ENCODE data around the gene INPP5E. TPM values are rescaled to one million over a fixed set of nuclear protein-coding genes. Genes with fewer than 3 reads are reported as not detected.
A peak's percentile ranks its signal among the peaks of the same experiment; 100 is the strongest.

The INPP5E gene
- total and polyA plus RNA-seq, 10 of the 15 experiments (the other 5 are each of a cell fraction or from before 2014, with no cell fraction given) = 0.24 to 16.0 (median 5.3) TPM

DNA sequence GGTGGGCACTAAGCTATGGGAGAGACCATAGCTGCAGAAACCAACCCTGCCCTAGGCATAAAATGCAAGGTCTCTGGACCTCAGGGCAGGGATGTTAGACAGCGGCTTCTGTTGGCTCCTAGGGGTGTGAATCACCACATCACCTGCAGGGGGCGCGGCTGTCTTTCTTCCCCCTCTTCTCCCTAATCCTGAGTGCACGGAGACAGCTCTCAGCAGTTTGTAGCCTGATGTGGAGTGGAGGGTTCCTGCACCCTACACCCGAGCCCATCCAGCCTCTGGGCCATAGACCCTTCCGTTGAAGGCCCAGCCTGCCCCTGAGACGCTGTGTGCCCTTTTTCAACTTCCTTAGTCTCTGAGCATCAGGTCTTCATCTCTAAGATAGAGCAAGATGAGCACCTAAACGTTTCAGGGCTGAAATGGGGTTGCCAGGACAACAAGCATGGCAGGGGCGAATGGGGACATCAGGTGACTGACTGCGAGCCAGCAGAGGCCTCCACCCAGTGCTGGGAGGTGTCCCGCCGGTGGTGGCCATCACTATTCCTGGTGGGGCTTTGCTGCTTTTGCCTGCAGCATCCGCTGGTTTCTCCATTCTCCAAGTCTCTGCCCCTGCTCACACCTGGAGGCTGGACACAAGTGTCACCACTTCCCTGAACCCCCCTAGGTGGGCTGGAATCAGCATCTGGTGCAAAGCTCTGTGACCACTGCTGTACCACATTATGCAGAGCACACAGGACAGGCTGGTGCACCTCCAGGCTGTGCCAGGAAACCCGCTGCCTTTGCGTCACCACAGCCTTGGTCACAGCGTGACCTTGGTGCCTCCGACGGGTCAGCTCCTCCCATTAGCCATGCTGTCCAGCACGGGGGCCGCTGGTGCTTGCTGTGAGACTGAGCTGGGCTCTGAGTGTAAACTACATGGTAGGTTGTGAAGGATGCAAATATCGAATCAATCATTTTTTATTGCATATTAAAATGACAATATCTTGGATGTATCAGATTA lies 45.7 kb upstream of the INPP5E start:
- peak; percentile 40 for ATAC-seq
- Histone ChIP-seq H3K27ac (ENCODE audit: control insufficient read depth, insufficient read depth) (no peak overlapping the region), H3K4me2 (ENCODE audit: control insufficient read depth, insufficient read depth) (no peak overlapping the region), H3K4me1 (ENCODE audit: control insufficient read depth, insufficient read depth, low read length) (peaks cover 6% of the 10 kb centered on the region; the same call in 1 of the 2 replicates), H3K36me3 (ENCODE audit: control insufficient read depth in 2 of 2, insufficient read depth in 2 of 2, low read length in 1 of 2) (no peaks in the 10 kb centered on the region), H3K4me3 (no peak overlapping the region), H3K27me3 (replicated peaks in 1 of 2; ENCODE audit: control insufficient read depth in 2 of 2, insufficient read depth in 2 of 2, low read length in 1 of 2) (no peaks in the 10 kb centered on the region), H3K9ac (ENCODE audit: control insufficient read depth, insufficient read depth, low read length) (no peak overlapping the region), H4K20me1 (ENCODE audit: control insufficient read depth, insufficient read depth) (no peaks in the 10 kb centered on the region; the same call in 1 of the 2 replicates), H3K79me2 (ENCODE audit: control insufficient read depth, insufficient read depth, low read length) (peaks cover 21% of the 10 kb centered on the region), H2AFZ (ENCODE audit: control insufficient read depth, low read depth, low read length) (no peak overlapping the region), H3K9me3 (replicated peaks; ENCODE audit: control insufficient read depth, insufficient read depth, low read length) (no peaks in the 10 kb centered on the region)
- RAD21 ChIA-PET (ENCODE audit: unreplicated experiment) = interaction anchor here (0.9 to 7.8 kb wide), 10 partner anchors 54 to 215 kb away, joined by 3 to 126 read pairs (median 4); no protein-coding TSS in a partner anchor
- BruUV-seq (replicated peaks) = no TSS peak
- 11% methylated on average over 21 of the region's 21 CpGs for WGBS (ENCODE audit: insufficient coverage, insufficient replicate concordance, low lambda C conversion rate, missing lambda C conversion rate)
- intact Hi-C loops (cut with micrococcal nuclease; ENCODE audit: unreplicated experiment) (loop anchor here (1.0 to 5.0 kb wide), 3 partner anchors 62 to 202 kb away; partner anchors contain the start of genes AGPAT2 and NOTCH1), in situ Hi-C loops (cut with MboI) (no loop called here)
- CTCF ChIA-PET = interaction anchor here (0.6 to 9.0 kb wide), 24 partner anchors 14 to 244 kb away, joined by 3 to 223 read pairs (median 4); no protein-coding TSS in a partner anchor
- TF ChIP-seq RUNX3 (IDR thresholded peaks at IDR 0.05; ENCODE audit: low read length) = peak; percentile 20; the same call in 1 of the 2 replicates
- peak; percentile 72 for TF ChIP-seq RAD21 (IDR thresholded peaks at IDR 0.05; ENCODE audit: insufficient read depth, low read depth, low read length)
- TF ChIP-seq, protein P1, sequence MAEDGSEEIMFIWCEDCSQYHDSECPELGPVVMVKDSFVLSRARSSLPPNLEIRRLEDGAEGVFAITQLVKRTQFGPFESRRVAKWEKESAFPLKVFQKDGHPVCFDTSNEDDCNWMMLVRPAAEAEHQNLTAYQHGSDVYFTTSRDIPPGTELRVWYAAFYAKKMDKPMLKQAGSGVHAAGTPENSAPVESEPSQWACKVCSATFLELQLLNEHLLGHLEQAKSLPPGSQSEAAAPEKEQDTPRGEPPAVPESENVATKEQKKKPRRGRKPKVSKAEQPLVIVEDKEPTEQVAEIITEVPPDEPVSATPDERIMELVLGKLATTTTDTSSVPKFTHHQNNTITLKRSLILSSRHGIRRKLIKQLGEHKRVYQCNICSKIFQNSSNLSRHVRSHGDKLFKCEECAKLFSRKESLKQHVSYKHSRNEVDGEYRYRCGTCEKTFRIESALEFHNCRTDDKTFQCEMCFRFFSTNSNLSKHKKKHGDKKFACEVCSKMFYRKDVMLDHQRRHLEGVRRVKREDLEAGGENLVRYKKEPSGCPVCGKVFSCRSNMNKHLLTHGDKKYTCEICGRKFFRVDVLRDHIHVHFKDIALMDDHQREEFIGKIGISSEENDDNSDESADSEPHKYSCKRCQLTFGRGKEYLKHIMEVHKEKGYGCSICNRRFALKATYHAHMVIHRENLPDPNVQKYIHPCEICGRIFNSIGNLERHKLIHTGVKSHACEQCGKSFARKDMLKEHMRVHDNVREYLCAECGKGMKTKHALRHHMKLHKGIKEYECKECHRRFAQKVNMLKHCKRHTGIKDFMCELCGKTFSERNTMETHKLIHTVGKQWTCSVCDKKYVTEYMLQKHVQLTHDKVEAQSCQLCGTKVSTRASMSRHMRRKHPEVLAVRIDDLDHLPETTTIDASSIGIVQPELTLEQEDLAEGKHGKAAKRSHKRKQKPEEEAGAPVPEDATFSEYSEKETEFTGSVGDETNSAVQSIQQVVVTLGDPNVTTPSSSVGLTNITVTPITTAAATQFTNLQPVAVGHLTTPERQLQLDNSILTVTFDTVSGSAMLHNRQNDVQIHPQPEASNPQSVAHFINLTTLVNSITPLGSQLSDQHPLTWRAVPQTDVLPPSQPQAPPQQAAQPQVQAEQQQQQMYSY (CRISPR knock-in tag; IDR thresholded peaks at IDR 0.05) = no peak
- peak; percentile 93 for TF ChIP-seq SMC3 (IDR thresholded peaks at IDR 0.05; ENCODE audit: borderline replicate concordance, low read length)
- TF ChIP-seq STAT3 (IDR thresholded peaks at IDR 0.05; ENCODE audit: low read depth, low read length) = no peak
- TF ChIP-seq LARP7 (IDR thresholded peaks at IDR 0.05) = no peak
- peak; percentile 60; the same call in 1 of the 2 replicates for TF ChIP-seq YY1 (IDR thresholded peaks at IDR 0.05; ENCODE audit: low read depth, low read length)
- TF ChIP-seq, protein P2, sequence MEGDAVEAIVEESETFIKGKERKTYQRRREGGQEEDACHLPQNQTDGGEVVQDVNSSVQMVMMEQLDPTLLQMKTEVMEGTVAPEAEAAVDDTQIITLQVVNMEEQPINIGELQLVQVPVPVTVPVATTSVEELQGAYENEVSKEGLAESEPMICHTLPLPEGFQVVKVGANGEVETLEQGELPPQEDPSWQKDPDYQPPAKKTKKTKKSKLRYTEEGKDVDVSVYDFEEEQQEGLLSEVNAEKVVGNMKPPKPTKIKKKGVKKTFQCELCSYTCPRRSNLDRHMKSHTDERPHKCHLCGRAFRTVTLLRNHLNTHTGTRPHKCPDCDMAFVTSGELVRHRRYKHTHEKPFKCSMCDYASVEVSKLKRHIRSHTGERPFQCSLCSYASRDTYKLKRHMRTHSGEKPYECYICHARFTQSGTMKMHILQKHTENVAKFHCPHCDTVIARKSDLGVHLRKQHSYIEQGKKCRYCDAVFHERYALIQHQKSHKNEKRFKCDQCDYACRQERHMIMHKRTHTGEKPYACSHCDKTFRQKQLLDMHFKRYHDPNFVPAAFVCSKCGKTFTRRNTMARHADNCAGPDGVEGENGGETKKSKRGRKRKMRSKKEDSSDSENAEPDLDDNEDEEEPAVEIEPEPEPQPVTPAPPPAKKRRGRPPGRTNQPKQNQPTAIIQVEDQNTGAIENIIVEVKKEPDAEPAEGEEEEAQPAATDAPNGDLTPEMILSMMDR (IDR thresholded peaks at IDR 0.05 in 2 of 3, conservative IDR thresholded peaks at IDR 0.05 in 1 of 3; ENCODE audit: control insufficient read depth in 2 of 3, extremely low read depth in 1 of 3, insufficient read depth in 1 of 3, low read depth in 3 of 3, low read length in 3 of 3) = peak; percentile 90 to 94 (median 91)
- TF ChIP-seq SMARCA5 (IDR thresholded peaks at IDR 0.05) = peak; percentile 75; the same call in 1 of the 2 replicates
- 0 out of 4 replicates have a peak, but pooled peaks of 1 of the 2 experiments have one; percentile 8 for TF ChIP-seq BHLHE40 (IDR thresholded peaks at IDR 0.05; ENCODE audit: borderline replicate concordance in 1 of 2, low read depth in 2 of 2, low read length in 1 of 2)
- 0 out of 2 replicates have a peak, but pooled peaks have one; percentile 25 for TF ChIP-seq MXI1 (IDR thresholded peaks at IDR 0.05; ENCODE audit: low read depth, low read length)
- TF ChIP-seq NFYB (IDR thresholded peaks at IDR 0.05; ENCODE audit: insufficient read depth, low read depth, low read length) = no peak
- peak; percentile 89 for FAIRE-seq
- POLR2A ChIA-PET = interaction anchor here (1.2 kb wide), 1 partner anchor 140 kb away, joined by 3 read pairs; no protein-coding TSS in a partner anchor
- no peak for DNase-seq (ENCODE audit: low read depth, low spot score)
- SMC1A ChIA-PET (ENCODE audit: uncharacterized antibody, unreplicated experiment) = interaction anchor here (1.1 to 7.0 kb wide), 7 partner anchors 55 to 162 kb away, joined by 3 to 60 read pairs (median 4); no protein-coding TSS in a partner anchor

Data from GM12878 (cell line).